Inferior parietal cortex (tissue), 1 donor: Measurements from ENCODE around the gene TMEM19.

ENCODE experiments used
- DNase-seq: peaks from one replicate; pipeline ENCODE4 v3.0.0-alpha.2; 2016; ENCODE audit errors: extremely low spot score

Gene TMEM19

DNA sequence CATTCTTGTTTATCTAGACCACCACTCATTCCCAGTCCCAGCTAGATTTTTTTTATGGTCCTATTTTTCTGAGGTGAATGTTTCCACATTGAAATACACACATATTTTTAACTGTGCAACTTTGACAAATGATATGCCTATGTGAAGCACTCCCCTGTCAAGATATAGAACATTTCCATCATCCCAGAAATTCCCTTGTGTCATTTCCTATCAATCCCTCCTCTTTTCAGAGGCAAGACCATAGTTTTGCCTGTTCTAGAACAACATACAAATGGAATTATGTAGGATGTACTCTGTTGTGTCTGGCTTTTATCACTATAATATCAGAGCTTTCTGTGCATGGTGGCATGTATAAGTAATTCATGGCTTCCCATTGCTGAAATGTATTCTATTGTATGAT is 32.7 kb downstream of the TMEM19 start:
- DNase-seq: no peak

DNA sequence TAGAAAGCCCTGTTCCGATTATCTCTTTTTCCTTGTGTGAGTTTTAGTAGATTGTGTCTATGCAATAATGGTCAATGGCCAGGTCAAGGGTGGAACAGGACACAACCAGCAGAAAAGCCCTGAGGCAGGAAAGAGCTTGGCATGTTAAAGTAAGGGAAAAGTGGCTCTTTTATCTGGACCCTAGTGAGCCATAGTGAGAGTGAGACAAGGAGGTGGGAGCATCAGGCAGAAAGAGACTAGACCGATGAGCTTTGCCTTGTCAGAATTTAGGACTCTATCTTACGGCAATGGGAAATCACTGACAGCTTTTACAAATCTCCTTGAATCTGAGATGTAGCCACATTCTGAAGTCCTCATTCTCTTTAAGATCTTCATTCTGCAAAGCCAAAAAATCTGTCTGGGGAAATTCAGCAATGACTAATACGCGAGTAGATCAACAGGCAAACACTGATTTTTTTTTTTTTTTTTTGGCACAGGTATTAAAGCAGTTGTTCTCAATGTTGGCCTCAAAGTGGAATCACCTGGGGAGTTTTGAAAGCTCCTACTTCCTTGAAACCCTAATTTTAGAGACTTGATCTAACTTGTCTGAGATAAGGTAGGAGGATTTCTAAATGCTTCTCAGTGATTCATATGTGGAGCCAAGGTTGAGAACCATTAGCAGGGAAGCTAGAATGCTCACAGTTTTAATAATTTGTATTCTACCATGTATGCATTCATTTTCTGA is 33.9 kb downstream of the TMEM19 start:
- no peak for DNase-seq

DNA sequence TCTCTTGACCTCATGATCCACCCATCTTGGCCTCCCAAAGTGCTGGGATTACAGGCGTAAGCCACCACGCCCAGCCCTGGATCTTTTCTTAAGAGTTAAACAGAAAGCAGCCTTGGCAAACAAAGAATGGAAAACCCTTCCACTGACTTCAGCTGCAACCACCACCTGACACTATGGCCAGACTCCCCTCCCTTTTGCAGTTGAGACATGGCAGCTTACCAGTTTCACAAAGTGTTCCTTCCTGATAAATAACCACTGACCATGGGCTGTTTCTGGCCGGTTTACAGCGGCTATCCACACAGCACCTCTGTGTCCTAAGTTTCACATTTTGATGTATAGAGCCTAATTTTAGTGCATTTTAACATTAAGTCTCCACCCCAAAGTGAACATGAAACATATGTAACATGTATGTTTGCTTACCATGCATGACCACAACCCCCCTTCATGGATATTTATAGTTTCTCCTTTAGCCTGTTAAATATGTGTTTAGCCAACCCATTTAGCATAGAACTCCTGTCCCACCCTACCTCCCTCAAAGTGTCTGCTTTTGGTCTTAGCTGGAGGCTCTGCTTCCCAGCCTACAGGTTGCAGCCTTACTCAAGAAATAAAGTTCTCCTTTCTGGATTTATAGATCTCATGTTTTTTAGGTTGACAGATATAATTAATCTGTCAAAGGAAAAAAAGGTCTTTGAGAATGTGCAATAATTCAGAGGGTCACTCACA is 36.1 kb downstream of the TMEM19 start:
- DNase-seq: no peak

DNA sequence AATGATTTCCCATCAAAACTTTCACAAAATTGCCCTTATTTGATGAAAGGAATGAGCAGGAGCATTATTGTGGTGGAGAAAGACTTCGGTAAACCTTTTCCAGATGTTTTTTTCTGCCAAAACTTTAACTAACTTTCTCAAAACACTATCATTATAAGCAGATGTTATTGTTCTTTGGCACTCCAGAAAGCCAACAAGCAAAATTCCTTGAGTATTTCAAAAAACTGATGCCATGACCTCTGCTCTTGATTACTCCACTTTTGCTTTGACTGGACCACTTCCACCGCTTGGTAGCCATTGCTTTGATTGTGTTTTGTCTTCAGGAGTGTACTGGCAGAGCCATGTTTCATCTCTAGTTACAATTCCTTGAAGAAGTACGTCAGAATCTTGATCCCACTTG is 39.1 kb downstream of the TMEM19 start:
- DNase-seq: no peak

DNA sequence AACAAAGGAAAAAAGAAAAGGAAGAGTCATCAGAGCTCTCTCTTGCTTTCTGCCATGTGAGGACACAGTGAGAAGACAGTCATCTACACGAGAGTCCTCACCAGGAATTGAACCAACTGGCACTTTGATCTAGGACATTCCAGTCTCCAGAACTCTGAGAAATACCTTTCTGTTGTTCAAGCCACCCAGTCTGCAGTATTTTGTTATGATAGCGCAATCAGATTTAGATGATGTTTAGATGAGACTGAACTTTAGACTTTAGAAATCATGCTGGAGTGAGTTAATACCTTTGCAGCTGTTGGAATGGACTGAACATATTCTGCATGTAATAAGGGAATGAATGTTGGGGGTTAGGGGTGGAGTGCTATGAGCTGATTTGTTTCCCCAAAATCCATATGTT is 40.7 kb downstream of the TMEM19 start:
- no peak for DNase-seq

DNA sequence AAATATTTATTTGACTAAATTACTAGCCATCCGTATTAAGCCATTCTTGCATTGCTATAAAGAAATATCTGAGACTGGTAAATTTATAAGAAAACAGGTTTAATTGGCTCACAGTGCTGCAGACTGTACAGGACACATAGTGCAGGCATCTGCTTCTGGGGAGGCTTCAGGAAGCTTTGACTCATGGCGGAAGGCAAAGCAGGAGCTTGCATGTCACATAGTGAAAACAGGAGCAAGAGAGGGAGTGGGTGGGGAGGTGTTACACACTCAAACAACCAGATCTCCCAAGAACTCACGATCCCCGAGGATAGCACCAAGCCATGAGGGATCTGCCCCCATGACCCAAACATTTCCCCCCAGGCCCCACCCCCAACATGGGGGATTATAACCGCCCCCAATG is 42.1 kb downstream of the TMEM19 start:
- DNase-seq: no peak

DNA sequence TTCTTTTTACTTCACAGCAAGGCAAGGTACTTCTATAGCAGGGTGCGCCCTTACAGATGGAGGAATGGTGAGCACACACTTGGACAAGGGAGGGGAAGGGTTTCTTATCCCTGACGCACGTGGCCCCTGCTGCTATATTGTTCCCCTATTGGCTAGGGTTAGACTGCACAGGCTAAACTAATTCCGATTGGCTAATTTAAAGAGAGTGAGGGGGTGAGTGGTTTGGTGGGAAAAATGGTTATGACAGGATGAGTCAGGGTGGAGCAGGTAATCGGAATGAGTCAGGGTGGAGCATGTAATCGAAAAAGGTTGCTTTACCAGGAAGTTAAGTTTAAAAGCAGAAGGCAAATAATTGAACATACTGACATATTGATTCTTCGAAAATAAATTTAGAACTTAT is 45.1 kb downstream of the TMEM19 start:
- no peak for DNase-seq

DNA sequence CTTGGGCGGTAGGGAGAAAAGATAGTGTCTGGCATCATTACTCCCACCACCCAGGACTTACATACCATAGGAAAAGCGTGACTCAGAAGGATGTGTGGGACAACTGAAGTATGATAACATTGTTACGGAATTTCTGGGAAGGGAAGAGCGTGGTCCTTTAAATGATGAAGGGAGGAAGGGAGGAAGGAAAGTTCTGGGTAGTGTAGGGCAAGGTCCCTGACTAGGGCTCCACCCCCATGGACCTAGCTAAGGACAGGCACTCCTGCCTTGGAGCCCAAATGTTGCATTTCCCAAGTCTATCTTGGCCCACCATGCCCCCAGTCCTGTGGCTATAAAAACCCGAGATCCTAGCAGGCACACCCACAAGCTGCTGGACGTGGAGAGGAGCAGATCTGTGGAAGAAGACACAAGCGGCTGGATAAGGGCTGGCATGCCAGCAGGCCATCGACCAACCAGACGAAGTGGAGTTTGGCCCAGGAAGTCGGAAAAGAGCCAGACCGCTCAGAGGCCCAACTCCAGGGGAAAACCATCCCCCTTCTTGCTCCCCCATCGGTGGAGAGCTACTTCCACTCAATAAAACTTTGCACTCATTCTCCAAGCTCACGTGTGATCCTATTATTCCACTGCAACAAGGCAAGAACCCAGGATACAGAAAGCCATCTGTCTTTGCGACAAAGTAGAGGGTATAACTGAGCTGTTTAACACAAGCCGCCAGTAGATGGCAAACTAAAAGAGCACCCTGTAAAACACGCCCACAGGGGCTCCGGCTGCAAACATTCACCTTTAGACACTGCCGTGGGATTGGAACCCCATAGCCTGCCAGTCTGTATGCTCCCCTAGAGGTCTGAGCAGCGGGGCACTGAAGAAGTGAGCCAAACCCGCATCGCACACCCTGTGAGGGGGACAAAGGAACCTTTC is 45.8 kb downstream of the TMEM19 start:
- no peak for DNase-seq

DNA sequence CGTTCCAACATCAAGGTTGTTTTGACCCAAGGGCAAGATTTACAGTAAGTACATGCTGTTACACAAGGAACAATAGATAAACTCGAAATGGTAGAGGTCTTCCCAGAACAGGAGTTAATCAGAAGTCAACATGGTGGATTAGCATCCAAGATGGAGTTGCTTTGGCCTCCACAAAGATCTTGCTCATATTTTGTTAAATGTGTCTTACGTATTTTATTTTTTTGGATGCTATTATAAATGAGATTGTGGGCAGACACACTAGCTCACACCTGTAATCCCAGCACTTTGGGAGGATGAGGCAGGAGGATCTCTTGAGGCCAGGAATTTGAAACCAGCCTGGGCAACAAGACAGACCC is 46.5 kb downstream of the TMEM19 start:
- no peak for DNase-seq

DNA sequence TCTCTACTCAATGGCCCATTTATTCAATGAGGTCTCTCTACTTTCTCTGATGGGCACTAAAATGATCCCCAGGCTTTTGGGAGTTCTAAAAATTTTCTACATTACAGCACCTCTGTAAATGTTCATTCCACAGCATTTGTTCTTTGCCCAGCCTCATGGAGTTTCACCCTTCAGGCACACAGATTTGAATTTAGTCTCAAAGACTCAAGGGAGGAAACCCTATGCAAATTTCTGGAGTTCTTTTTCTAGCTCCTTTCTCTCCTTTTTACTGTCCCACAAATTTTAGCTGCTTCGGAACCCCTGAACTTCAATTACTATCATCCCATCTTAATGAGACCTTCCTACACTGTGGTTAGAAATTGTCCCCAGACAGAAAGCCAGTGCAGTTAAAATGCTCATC is 51.3 kb downstream of the TMEM19 start:
- DNase-seq: no peak

DNA sequence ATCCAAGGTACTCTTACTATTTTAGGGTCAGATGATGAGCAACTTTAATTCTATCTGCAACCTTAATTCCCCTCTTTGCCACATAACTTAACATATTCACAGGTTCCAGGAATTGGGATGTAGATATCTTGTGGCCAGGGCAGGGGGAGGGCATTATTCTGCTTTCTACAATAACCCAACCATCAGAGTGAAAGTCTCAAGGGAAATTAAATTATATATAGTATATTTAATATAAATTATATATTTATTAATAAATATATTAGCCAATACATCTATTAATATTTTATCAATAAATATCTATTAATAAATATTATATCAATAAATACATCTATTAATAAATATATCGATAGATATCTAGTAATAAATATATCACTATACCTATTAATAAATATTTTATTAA is 57.1 kb downstream of the TMEM19 start:
- no peak for DNase-seq

DNA sequence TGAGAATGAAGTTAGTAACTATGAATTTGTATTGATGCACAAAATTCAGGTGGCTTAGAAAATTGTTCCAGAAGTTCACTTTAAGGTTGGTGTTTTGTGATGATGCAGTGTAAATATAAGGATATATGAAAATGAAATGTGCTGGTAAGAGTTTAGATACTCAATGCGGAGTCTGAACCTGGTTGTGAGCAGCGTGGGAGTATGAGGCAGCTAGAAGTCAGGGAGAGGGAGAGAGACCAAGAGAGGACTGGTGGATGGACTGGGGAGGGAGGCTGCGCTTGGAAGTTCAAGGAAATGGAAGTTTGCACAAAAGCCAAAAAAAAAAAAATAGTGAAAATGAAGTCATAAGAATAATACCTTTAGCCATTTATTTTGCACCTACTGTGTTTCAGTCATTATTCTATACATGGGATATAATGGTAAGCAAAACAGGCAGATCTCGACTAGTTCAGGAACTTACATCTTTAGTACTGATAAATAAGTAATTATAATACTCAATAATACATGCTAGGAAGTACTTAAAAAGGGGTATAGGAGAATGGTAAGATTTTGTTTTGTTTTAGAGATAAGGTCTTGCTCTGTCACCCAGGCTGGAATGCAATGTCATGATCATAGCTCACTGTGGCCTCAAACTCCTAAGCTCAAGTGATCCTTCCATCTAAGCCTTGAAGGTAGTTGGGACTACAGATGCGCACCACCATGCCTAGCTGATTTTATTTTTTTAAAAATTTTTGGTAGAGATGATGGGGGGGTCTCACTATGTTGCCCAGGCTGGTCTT is 58.8 kb downstream of the TMEM19 start:
- DNase-seq: no peak

DNA sequence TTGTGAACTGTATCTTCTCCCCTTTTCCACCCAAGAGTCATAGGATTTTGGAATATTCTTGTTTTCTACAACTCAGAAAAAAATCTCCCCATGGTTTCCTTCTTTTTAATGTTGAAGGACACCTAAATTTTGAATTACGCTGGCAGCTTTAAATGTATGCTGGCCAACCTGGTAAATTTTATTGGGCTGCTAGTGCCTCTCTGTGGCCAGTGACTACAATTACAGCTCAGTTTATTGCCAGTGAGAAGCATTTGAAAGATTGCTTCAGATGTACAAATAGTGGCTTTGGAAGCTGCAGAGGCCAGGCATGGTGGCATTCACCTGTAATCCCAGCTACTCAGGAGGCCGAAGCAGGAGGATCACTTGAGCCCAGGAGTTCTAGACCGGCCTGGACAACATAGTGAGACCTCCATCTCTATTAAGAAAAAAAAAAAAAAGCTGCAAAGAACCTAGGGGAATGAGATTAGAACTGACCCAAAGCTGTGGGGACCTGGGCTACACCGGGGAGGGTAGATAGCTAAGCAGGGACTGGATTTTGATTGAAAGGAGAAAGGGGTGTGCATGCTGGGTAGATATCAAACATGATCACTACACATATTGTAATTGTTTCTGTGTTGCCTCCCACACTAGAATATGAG is 61.2 kb downstream of the TMEM19 start:
- peak; percentile 85 for DNase-seq

DNA sequence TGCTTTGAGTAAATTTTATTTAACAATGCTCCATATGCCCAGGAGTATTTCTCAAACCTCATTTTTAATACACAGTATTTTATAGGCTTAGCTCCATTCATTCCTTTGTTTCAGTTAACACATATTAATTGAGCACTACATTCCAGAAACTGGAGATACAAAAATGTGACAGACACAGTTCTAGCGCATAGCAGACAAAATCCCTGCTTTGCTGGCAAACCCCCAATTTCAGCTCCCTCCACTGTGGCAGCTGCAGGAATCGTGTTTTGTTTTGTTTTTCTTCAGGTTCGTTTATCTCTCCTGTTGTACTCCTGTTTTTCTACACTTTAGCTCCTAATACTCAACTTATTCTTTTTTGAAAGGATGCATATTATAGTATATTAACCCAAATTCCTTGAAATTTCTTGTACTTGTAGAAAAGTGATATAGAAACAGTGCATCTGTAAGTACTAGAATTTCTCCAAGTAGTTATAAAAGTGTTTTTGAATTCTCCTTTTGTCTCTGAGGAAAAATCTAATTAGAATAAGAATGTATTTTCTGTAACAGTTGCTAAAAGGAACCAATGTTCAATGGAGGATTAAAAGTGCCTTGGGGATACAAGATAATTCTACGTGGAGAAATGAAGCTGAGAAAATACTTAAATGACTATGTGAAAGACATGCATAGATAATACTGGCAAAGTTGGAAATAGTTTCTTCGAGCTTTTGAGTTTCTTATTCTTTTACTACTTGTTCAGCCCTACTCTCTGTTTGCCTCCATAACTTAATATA is 62.4 kb downstream of the TMEM19 start:
- no peak for DNase-seq

DNA sequence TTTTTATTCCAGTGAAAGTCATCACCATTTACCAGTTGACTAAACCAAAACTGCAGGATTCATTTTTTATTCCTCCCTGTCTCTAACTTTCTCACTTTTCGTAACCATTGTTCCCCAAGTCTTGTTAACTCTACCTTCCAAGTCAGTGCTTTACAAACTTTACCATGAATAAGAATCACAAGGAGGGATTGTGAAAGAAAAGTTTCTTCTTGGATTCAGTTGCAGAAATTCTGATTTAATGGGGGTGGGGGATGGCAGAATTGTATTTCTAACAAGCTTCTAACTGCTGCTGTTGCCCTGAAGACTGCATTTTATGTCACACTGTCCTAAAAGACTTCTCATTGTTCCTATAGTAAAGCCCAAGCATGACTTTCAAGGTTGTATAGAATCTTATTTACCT is 63.8 kb downstream of the TMEM19 start:
- DNase-seq: no peak

DNA sequence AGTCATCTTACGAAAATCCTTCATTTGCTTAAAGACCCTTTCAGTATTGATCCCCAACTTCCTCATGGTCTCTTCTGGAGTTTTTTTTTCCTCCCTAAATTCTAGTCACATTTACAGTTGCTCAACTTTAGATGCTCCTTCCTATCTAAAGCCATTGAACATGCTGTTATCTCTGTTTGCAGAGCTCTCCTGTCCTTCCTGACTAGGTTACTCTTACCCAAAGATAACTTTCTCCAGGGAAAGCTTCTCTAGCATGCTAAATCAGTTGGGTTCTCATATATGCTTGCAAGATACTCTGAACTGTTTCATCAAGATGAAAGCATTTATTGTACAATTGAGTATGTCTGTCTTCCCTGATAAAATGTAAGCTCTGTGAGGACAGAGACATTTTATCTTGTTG is 67.0 kb downstream of the TMEM19 start:
- no peak for DNase-seq
